ENCODE data around the gene GH2.
A peak's percentile ranks its signal among the peaks of the same experiment; 100 is the strongest.
"Not testable (repeated sequence)": the region's sequence is repeated elsewhere in the genome, so short reads cannot be mapped to it uniquely, and the experiment has no call there.

GH2 gene

DNA sequence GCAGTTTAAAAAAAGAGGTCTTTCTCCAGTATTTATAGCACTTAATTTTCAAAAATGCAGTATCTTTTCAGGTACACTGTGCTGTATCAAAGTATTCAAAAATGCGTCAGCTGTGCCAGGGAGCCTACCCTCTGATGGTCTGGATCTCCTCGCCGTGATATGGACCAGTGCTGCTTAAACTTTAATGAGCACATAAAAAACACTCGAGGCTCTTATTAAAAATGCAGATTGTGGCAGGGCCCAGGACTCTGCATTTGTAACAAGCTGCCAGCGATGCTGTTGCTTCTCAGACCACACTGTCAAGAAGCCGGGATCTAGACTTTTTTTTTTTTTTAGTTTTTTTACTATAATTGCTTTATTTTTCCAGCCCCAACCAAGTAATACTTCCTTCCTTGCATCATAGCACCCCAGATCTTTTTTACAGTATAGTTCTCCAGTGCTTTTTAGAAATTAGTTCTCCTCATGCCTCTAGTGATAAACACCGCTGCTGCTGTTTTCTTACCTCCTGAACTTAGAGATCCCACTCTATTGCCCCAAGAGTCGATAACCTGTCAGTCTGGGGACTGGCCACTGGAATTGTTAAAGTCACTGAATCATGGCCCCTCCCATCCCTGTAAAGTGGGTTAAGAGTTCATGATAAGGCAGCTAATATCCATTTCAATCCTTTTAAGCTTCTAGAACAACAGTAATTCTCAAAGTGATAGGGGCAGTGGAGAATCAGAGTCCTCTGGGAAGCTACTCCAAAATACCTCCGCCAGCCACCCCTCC is 37.6 kb downstream of the GH2 start:
- H2AFZ ChIP-seq (ENCODE audit: low read depth, low read length) = no peak overlapping the region
- no peak overlapping the region for H3K27ac ChIP-seq (ENCODE audit: low read length, poor library complexity, severe bottlenecking)
- peak overlapping the region in 1 of 2 experiments; percentile 82 for H3K4me3 ChIP-seq (ENCODE audit: insufficient read depth in 1 of 2, low read depth in 1 of 2, low read length in 2 of 2)
- H3K14ac ChIP-seq (ENCODE audit: low read length in 2 of 2) = no peak overlapping the region
- WGBS = 97% methylated on average over 8 of the region's 9 CpGs
- no peak overlapping the region for H2BK5ac ChIP-seq (ENCODE audit: low read depth, low read length, poor library complexity, severe bottlenecking)
- no peak overlapping the region for H2BK120ac ChIP-seq (ENCODE audit: low read depth, low read length)
- no peak overlapping the region for H3K23ac ChIP-seq (ENCODE audit: low read length in 2 of 2)
- DNase-seq = no peak
- H2BK15ac ChIP-seq (ENCODE audit: low read depth, poor library complexity, severe bottlenecking) = no peak overlapping the region
- H2AK5ac ChIP-seq (ENCODE audit: low read length, severe bottlenecking) = no peak overlapping the region
- H3K18ac ChIP-seq (ENCODE audit: low read depth in 1 of 2, low read length in 2 of 2) = no peak overlapping the region
- H3K9me3 ChIP-seq (ENCODE audit: control insufficient read depth, low read length) = no peaks in the 10 kb centered on the region
- peaks cover 3% of the 10 kb centered on the region for H3K79me1 ChIP-seq (replicated peaks; ENCODE audit: low read length, poor library complexity, severe bottlenecking)
- H3K27me3 ChIP-seq (ENCODE audit: control insufficient read depth in 1 of 2, insufficient read depth in 1 of 2, low read length in 2 of 2) = no peaks in the 10 kb centered on the region
- no peak overlapping the region for H2BK12ac ChIP-seq (ENCODE audit: low read length in 2 of 2)
- peak overlapping the region; percentile 95 for H3K9ac ChIP-seq (ENCODE audit: low read length)
- peaks cover 21% of the 10 kb centered on the region for H3K4me1 ChIP-seq (ENCODE audit: control insufficient read depth, insufficient read depth, low read depth, low read length)
- H4K8ac ChIP-seq (ENCODE audit: low read length) = no peak overlapping the region
- H3K4me2 ChIP-seq (ENCODE audit: low read length, poor library complexity, severe bottlenecking) = no peak overlapping the region
- H3K36me3 ChIP-seq (ENCODE audit: control insufficient read depth in 1 of 2, insufficient read depth in 2 of 2, low read depth in 1 of 2, low read length in 2 of 2) = no peaks in the 10 kb centered on the region
- H3K4ac ChIP-seq (ENCODE audit: low read depth in 1 of 2, low read length in 2 of 2) = no peak overlapping the region
- H4K91ac ChIP-seq (ENCODE audit: low read length) = no peak overlapping the region

DNA sequence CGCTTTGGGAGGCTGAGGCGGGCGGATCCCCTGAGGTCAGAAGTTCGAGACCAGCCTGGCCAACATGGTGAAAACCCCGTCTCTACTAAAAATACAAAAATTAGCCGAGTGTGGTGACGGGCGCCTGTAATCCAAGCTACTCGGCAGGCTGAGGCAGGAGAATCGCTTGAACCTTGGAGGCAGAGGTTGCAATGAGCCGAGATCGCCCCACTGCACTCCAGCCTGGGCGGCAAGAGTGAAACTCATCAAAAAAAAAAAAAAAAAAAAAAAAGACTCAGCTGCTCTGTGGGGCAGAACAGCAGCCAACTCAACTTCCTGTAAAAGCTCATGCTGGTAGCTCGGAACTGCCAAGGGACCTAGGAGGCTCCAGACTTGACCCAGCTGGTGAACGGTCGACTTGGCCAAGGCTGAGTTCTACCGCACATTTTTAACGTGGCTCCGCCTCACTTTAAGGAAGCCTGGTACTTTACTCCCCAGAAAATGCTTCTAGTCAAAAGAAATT is 38.3 kb downstream of the GH2 start:
- H3K14ac ChIP-seq (ENCODE audit: low read length in 2 of 2); H2BK120ac ChIP-seq (ENCODE audit: low read depth, low read length); H3K79me1 ChIP-seq (replicated peaks; ENCODE audit: low read length, poor library complexity, severe bottlenecking); H3K4ac ChIP-seq (ENCODE audit: low read depth in 1 of 2, low read length in 2 of 2); H2BK15ac ChIP-seq (ENCODE audit: low read depth, poor library complexity, severe bottlenecking); H2BK5ac ChIP-seq (ENCODE audit: low read depth, low read length, poor library complexity, severe bottlenecking); H3K27ac ChIP-seq (ENCODE audit: low read length, poor library complexity, severe bottlenecking); H3K36me3 ChIP-seq (ENCODE audit: control insufficient read depth in 1 of 2, insufficient read depth in 2 of 2, low read depth in 1 of 2, low read length in 2 of 2); H3K27me3 ChIP-seq (ENCODE audit: control insufficient read depth in 1 of 2, insufficient read depth in 1 of 2, low read length in 2 of 2); H2AK5ac ChIP-seq (ENCODE audit: low read length, severe bottlenecking); H3K9me3 ChIP-seq (ENCODE audit: control insufficient read depth, low read length); H3K23ac ChIP-seq (ENCODE audit: low read length in 2 of 2); H4K91ac ChIP-seq (ENCODE audit: low read length); H2BK12ac ChIP-seq (ENCODE audit: low read length in 2 of 2); H3K18ac ChIP-seq (ENCODE audit: low read depth in 1 of 2, low read length in 2 of 2): not testable (repeated sequence)
- peak overlapping the region; percentile 39 to 82 for H3K4me3 ChIP-seq (ENCODE audit: insufficient read depth in 1 of 2, low read depth in 1 of 2, low read length in 2 of 2)
- H4K8ac ChIP-seq (ENCODE audit: low read length) = peak overlapping the region; percentile 69
- peak overlapping the region; percentile 7 for H2AFZ ChIP-seq (ENCODE audit: low read depth, low read length)
- peak overlapping the region; percentile 35 for H3K4me2 ChIP-seq (ENCODE audit: low read length, poor library complexity, severe bottlenecking)
- WGBS = 68% methylated on average over 19 of the region's 19 CpGs
- H3K4me1 ChIP-seq (ENCODE audit: control insufficient read depth, insufficient read depth, low read depth, low read length) = peaks cover 22% of the 10 kb centered on the region
- peak overlapping the region; percentile 95 for H3K9ac ChIP-seq (ENCODE audit: low read length)
- DNase-seq = peak; percentile 18

DNA sequence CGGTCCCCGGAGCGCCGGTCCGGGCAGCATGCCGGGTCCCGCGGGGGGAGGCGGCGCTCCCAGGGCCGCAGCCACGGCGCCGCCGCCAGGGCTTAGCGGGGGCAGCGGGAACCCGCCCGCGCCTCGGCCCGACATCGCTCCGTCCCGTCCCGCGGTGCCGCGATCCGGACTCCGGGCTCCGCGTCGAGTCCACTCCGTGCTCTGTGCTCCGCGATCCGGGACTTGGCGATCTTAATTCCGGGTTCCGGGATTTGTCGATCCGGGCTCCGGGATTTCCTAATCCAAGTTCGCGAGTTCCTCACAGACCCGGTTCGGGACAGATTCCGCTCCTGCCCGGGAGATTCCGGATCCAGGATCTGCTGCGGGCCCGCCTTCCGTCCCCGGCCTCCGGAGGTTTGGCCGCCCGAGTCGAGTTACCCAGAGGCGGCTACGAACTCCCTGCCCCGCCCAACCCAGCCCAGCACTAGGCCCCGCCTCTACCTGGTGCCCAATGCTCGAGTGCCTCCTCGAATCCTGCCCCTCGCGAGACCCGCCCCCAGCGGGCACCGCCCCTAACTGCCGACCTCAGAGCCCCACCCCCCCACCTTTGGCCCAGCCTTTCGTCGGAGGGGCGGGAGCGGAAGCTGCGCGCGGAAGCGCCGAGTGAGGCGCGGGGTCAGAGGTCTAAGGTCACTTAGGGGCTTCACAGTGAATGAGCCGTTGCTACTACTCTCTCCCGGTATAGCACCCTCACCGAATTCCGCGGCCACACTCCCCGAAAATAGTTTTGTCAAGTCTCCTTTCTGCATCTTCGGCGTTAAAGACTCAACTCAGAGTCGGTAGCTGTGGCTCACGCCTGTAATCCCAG is 39.0 kb downstream of the GH2 start, which contains the start of gene SMARCD2:
SMARCD2 (minus strand) TSS at position 146 of the 847 bp plus-strand sequence; CDS start at position 135, 11 bp downstream.
- H3K4me1 ChIP-seq (ENCODE audit: control insufficient read depth, insufficient read depth, low read depth, low read length) = peaks cover 28% of the 10 kb centered on the region
- H2BK120ac ChIP-seq (ENCODE audit: low read depth, low read length) = peak within 1 kb of the TSS; percentile 75
- H3K4me3 ChIP-seq (ENCODE audit: insufficient read depth in 1 of 2, low read depth in 1 of 2, low read length in 2 of 2) = peak within 1 kb of the TSS; percentile 80 to 96
- peak within 1 kb of the TSS; percentile 73 for H4K8ac ChIP-seq (ENCODE audit: low read length)
- H3K27ac ChIP-seq (ENCODE audit: low read length, poor library complexity, severe bottlenecking) = peak within 1 kb of the TSS; percentile 80
- H3K27me3 ChIP-seq (ENCODE audit: control insufficient read depth in 1 of 2, insufficient read depth in 1 of 2, low read length in 2 of 2) = no peaks in the 10 kb centered on the region
- peak within 1 kb of the TSS; percentile 75 for H2BK5ac ChIP-seq (ENCODE audit: low read depth, low read length, poor library complexity, severe bottlenecking)
- peak within 1 kb of the TSS; percentile 76 to 88 for H3K18ac ChIP-seq (ENCODE audit: low read depth in 1 of 2, low read length in 2 of 2)
- 4% methylated on average over 76 of the region's 92 CpGs for WGBS
- H4K91ac ChIP-seq (ENCODE audit: low read length) = peak within 1 kb of the TSS; percentile 71
- peak within 1 kb of the TSS; percentile 21 to 83 for H3K14ac ChIP-seq (ENCODE audit: low read length in 2 of 2)
- peaks cover 15% of the 10 kb centered on the region for H3K79me1 ChIP-seq (replicated peaks; ENCODE audit: low read length, poor library complexity, severe bottlenecking)
- H3K4ac ChIP-seq (ENCODE audit: low read depth in 1 of 2, low read length in 2 of 2) = peak within 1 kb of the TSS; percentile 57 to 85
- H3K4me2 ChIP-seq (ENCODE audit: low read length, poor library complexity, severe bottlenecking) = peak within 1 kb of the TSS; percentile 97
- H3K9me3 ChIP-seq (ENCODE audit: control insufficient read depth, low read length) = no peaks in the 10 kb centered on the region
- peak within 1 kb of the TSS; percentile 95 for H3K9ac ChIP-seq (ENCODE audit: low read length)
- DNase-seq = peak; percentile 99
- H2AFZ ChIP-seq (ENCODE audit: low read depth, low read length) = peak within 1 kb of the TSS; percentile 29
- H3K23ac ChIP-seq (ENCODE audit: low read length in 2 of 2) = peak within 1 kb of the TSS; percentile 35 to 83
- H2BK15ac ChIP-seq (ENCODE audit: low read depth, poor library complexity, severe bottlenecking) = peak within 1 kb of the TSS; percentile 20
- peaks cover 0 to 9% of the 10 kb centered on the region in 2 experiments for H3K36me3 ChIP-seq (ENCODE audit: control insufficient read depth in 1 of 2, insufficient read depth in 2 of 2, low read depth in 1 of 2, low read length in 2 of 2)
- H2AK5ac ChIP-seq (ENCODE audit: low read length, severe bottlenecking) = no peak within 1 kb of the TSS
- peak within 1 kb of the TSS in 1 of 2 experiments; percentile 40 for H2BK12ac ChIP-seq (ENCODE audit: low read length in 2 of 2)
